Measurements from ENCODE around the gene MAST4. TPM values are rescaled to one million over a fixed set of nuclear protein-coding genes. Genes with fewer than 3 reads are reported as not detected.

The MAST4 gene
- total RNA-seq, 2 experiments from 2014 or later, result 27.7 to 28.8 TPM

DNA sequence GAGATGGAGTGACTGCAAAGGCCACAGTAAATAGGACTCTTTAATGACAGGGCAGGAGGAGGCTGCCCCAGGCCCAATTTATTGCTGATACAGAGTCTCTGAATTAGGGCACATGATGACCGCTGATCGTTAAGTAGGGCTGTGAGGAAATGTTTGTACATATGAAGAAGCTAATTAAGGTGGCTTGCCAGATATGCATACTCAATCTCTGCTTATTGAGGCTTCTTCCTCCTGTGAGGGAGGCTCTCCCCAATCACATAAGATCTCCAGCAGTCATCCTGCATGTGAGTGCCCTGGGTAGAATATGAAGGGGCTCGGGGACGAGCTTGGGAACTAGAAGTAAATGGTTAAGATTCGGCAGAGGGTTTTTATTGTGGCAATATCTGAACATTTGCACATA is 608.6 kb downstream of the MAST4 start:
- Mint-ChIP-seq H3K36me3 (ENCODE audit: low read depth) (peaks cover 2% of the 10 kb centered on the region), H3K9me3 (peaks cover 2% of the 10 kb centered on the region), H3K27ac (peak overlapping the region; percentile 25), H3K4me3 (no peak overlapping the region), H3K4me1 (ENCODE audit: low read depth) (peaks cover 85% of the 10 kb centered on the region), H3K27me3 (ENCODE audit: low read depth) (no peaks in the 10 kb centered on the region)
- CTCF ChIA-PET, result interaction anchor here (20.7 kb wide), 1 partner anchor 42 kb away, joined by 354 read pairs; no protein-coding TSS in a partner anchor
- intact Hi-C loops (cut with micrococcal nuclease), result loop anchor here (5.0 kb wide), 1 partner anchor 653 kb away; no protein-coding TSS in a partner anchor
- no peak for DNase-seq

- H3K27me3 Mint-ChIP-seq (ENCODE audit: low read depth), result no peaks in the 10 kb centered on the region
- DNase-seq, result peak; percentile 31
- peaks cover 1% of the 10 kb centered on the region for H3K36me3 Mint-ChIP-seq (ENCODE audit: low read depth)
- CTCF ChIA-PET, result interaction anchor here (0.7 to 20.7 kb wide), 3 partner anchors 12 to 43 kb away, joined by 3 to 354 read pairs (median 3); no protein-coding TSS in a partner anchor
- peaks cover 2% of the 10 kb centered on the region for H3K9me3 Mint-ChIP-seq
- H3K4me3 Mint-ChIP-seq, result no peak overlapping the region
- intact Hi-C loops (cut with micrococcal nuclease), result loop anchor here (2.0 to 5.0 kb wide), 2 partner anchors 654 to 877 kb away; no protein-coding TSS in a partner anchor
- peaks cover 82% of the 10 kb centered on the region for H3K4me1 Mint-ChIP-seq (ENCODE audit: low read depth)
- H3K27ac Mint-ChIP-seq, result peak overlapping the region; percentile 84
Measured at GRCh38 chr5:67205981-67206380, 609.8 kb downstream of the MAST4 start.

DNA sequence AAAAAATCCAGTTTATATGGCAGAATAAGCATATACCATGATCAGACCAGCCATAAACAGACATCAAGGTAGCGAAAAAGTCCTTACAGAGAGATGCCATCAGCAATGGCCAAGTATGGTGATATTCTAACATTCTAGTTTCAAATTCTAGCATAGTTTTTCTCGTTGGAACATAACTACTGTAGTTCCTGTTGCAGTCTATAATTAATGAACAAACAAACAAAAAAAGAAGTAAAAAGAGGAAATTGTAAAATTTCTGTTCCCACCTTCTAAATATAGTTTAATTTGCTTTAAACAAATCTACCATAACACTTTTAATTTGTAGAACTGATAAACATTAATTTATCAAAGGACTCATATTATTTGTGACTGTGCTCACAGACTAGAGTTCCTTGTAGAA is 610.3 kb downstream of the MAST4 start:
- CTCF ChIA-PET, result interaction anchor here (0.7 to 20.7 kb wide), 5 partner anchors 11 to 392 kb away, joined by 3 to 354 read pairs (median 3); no protein-coding TSS in a partner anchor

GRCh38 chr5:67206929-67207328 is 610.7 kb downstream of the MAST4 start:
- intact Hi-C loops (cut with micrococcal nuclease), result loop anchor here (1.0 to 5.0 kb wide), 10 partner anchors 41 to 1227 kb away; no protein-coding TSS in a partner anchor
- peak overlapping the region; percentile 84 for H3K27ac Mint-ChIP-seq
- peaks cover 1% of the 10 kb centered on the region for H3K36me3 Mint-ChIP-seq (ENCODE audit: low read depth)
- H3K9me3 Mint-ChIP-seq, result no peaks in the 10 kb centered on the region
- peaks cover 73% of the 10 kb centered on the region for H3K4me1 Mint-ChIP-seq (ENCODE audit: low read depth)
- H3K4me3 Mint-ChIP-seq, result peak overlapping the region; percentile 29
- CTCF ChIA-PET, result interaction anchor here (0.7 to 20.7 kb wide), 8 partner anchors 16 to 1044 kb away, joined by 3 to 354 read pairs (median 4); no protein-coding TSS in a partner anchor
- H3K27me3 Mint-ChIP-seq (ENCODE audit: low read depth), result no peaks in the 10 kb centered on the region
- peak; percentile 97 for DNase-seq

More for the DNA sequence above, 610.3 kb downstream of the MAST4 start:
- intact Hi-C loops (cut with micrococcal nuclease), result loop anchor here (2.0 to 5.0 kb wide), 2 partner anchors 654 to 878 kb away; no protein-coding TSS in a partner anchor
- Mint-ChIP-seq H3K9me3 (no peaks in the 10 kb centered on the region), H3K4me1 (ENCODE audit: low read depth) (peaks cover 77% of the 10 kb centered on the region), H3K27me3 (ENCODE audit: low read depth) (no peaks in the 10 kb centered on the region), H3K36me3 (ENCODE audit: low read depth) (peaks cover 1% of the 10 kb centered on the region), H3K4me3 (peak overlapping the region; percentile 29), H3K27ac (peak overlapping the region; percentile 84)
- DNase-seq, result no peak

DNA sequence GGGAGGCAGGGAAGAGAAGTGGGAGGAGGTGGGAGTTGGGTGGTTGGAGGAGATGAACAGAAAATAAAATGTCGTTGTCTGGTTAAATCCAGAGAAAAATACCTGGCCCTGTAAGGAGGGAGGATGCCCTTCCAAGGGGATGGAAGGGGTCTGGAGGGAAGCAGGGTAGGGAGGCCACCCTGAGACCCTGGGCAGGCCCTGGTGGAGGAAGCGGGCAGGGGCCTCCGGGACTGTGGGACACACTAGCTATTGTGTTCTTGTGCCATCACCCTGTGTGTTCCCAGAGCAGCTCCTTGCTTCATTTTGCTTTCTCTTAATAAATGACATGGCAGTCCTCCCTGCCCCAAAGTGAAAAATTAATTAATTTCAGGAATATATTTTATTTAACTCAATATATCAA is 612.2 kb downstream of the MAST4 start:
- peaks cover 1% of the 10 kb centered on the region for H3K36me3 Mint-ChIP-seq (ENCODE audit: low read depth)
- no peak overlapping the region for H3K4me3 Mint-ChIP-seq
- no peaks in the 10 kb centered on the region for H3K27me3 Mint-ChIP-seq (ENCODE audit: low read depth)
- intact Hi-C loops (cut with micrococcal nuclease), result loop anchor here (2.0 to 5.0 kb wide), 2 partner anchors 656 to 1038 kb away; no protein-coding TSS in a partner anchor
- CTCF ChIA-PET, result interaction anchor here (0.7 to 20.7 kb wide), 9 partner anchors 13 to 393 kb away, joined by 3 to 354 read pairs (median 3); no protein-coding TSS in a partner anchor
- H3K27ac Mint-ChIP-seq, result peak overlapping the region; percentile 60
- no peaks in the 10 kb centered on the region for H3K9me3 Mint-ChIP-seq
- H3K4me1 Mint-ChIP-seq (ENCODE audit: low read depth), result peaks cover 60% of the 10 kb centered on the region
- DNase-seq, result no peak

DNA sequence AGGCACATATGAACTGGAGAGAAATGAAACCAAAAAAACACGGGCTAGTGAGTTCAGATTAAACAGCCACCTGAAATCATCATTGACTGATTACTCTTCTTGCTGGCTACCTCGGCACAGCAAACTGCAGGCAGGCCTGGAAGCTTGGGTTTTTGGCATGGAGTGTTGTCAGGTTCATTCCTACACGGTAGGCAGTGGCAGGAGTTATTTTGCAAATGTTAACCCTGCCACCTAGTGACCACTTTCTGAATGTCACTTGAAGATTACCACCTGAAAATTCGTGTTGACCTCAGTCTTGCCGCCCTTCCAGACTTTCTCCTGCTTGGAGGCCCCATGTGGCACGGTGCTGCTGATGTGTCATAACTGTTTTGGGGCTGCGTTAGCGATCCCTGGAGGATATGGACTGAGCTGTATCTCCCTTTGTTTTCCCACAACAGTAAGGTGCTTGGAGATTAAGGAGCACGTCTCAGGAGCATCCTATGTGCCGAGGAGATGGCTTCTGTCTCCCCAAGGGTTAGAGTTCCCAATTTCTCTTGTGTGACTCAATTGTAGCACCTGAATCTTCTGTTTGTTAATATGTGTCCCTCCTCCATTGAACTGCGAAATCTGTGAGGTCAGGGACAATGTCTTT is 613.1 kb downstream of the MAST4 start:
- H3K4me3 Mint-ChIP-seq, result no peak overlapping the region
- DNase-seq, result peak; percentile 79
- peak overlapping the region; percentile 50 for H3K27ac Mint-ChIP-seq
- H3K36me3 Mint-ChIP-seq (ENCODE audit: low read depth), result peaks cover under 1% of the 10 kb centered on the region
- intact Hi-C loops (cut with micrococcal nuclease), result loop anchor here (1.0 to 5.0 kb wide), 5 partner anchors 52 to 1038 kb away; no protein-coding TSS in a partner anchor
- peaks cover 56% of the 10 kb centered on the region for H3K4me1 Mint-ChIP-seq (ENCODE audit: low read depth)
- no peaks in the 10 kb centered on the region for H3K27me3 Mint-ChIP-seq (ENCODE audit: low read depth)
- CTCF ChIA-PET, result interaction anchor here (0.6 to 20.7 kb wide), 9 partner anchors 12 to 394 kb away, joined by 3 to 354 read pairs (median 3); no protein-coding TSS in a partner anchor
- H3K9me3 Mint-ChIP-seq, result no peaks in the 10 kb centered on the region

DNA sequence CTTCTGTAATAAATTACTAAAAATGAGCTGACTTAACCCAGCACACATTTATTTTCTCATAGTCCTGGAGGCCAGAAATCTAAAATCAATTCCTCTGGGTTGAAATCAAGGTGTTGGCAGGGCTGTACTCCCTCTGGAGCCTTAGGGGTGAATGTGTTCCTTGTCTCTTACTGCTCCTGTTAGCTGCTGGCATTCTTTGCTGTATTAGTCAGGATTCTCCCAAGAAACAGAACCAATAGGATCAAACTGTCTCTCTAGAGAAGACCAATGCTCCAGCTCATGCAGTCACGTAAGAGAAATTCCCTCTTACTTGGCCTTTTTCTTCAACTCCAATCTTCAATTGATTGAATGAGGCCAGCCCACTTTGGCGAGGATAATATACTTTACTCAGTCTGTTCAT is 615.7 kb downstream of the MAST4 start:
- CTCF ChIA-PET, result interaction anchor here (0.6 to 20.7 kb wide), 2 partner anchors 17 to 49 kb away, joined by 4 to 354 read pairs; no protein-coding TSS in a partner anchor
- Mint-ChIP-seq H3K4me3 (no peak overlapping the region), H3K36me3 (ENCODE audit: low read depth) (no peaks in the 10 kb centered on the region), H3K27me3 (ENCODE audit: low read depth) (no peaks in the 10 kb centered on the region), H3K9me3 (no peaks in the 10 kb centered on the region), H3K27ac (no peak overlapping the region), H3K4me1 (ENCODE audit: low read depth) (peaks cover 53% of the 10 kb centered on the region)
- intact Hi-C loops (cut with micrococcal nuclease), result no loop called here
- no peak for DNase-seq

DNA sequence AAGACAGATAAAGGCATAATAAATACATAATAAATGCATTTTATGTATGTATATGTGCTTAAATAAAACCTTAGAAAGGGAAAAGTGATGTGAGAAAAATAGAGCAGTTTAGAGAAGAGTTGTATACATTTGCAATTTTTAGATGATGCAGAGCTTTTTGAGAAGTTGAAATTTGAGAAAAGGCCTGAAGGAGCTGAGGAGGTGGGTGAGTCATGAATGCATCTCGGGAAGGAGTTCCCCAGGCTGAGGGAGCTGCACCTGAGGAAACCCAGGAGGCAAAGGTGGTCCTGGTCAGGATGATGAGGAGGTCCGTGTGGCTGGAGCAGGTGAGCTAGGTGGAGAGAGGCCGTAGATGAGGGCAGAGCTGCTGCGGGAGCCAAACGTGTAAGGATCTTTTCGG is 617.8 kb downstream of the MAST4 start:
- H3K9me3 Mint-ChIP-seq, result no peaks in the 10 kb centered on the region
- peaks cover 52% of the 10 kb centered on the region for H3K4me1 Mint-ChIP-seq (ENCODE audit: low read depth)
- H3K27ac Mint-ChIP-seq, result no peak overlapping the region
- CTCF ChIA-PET, result interaction anchor here (1.1 to 20.7 kb wide), 3 partner anchors 33 to 224 kb away, joined by 3 to 354 read pairs (median 7); no protein-coding TSS in a partner anchor
- no peaks in the 10 kb centered on the region for H3K27me3 Mint-ChIP-seq (ENCODE audit: low read depth)
- no peak overlapping the region for H3K4me3 Mint-ChIP-seq
- H3K36me3 Mint-ChIP-seq (ENCODE audit: low read depth), result no peaks in the 10 kb centered on the region
- no peak for DNase-seq
- intact Hi-C loops (cut with micrococcal nuclease), result no loop called here

GRCh38 chr5:67214707-67215447 is 618.7 kb downstream of the MAST4 start:
- peaks cover 49% of the 10 kb centered on the region for H3K4me1 Mint-ChIP-seq (ENCODE audit: low read depth)
- no peak for DNase-seq
- no peaks in the 10 kb centered on the region for H3K27me3 Mint-ChIP-seq (ENCODE audit: low read depth)
- H3K36me3 Mint-ChIP-seq (ENCODE audit: low read depth), result no peaks in the 10 kb centered on the region
- CTCF ChIA-PET, result interaction anchor here (0.6 to 20.7 kb wide), 4 partner anchors 11 to 225 kb away, joined by 3 to 354 read pairs (median 6); no protein-coding TSS in a partner anchor
- intact Hi-C loops (cut with micrococcal nuclease), result no loop called here
- no peak overlapping the region for H3K4me3 Mint-ChIP-seq
- no peaks in the 10 kb centered on the region for H3K9me3 Mint-ChIP-seq
- H3K27ac Mint-ChIP-seq, result peak overlapping the region; percentile 15

DNA sequence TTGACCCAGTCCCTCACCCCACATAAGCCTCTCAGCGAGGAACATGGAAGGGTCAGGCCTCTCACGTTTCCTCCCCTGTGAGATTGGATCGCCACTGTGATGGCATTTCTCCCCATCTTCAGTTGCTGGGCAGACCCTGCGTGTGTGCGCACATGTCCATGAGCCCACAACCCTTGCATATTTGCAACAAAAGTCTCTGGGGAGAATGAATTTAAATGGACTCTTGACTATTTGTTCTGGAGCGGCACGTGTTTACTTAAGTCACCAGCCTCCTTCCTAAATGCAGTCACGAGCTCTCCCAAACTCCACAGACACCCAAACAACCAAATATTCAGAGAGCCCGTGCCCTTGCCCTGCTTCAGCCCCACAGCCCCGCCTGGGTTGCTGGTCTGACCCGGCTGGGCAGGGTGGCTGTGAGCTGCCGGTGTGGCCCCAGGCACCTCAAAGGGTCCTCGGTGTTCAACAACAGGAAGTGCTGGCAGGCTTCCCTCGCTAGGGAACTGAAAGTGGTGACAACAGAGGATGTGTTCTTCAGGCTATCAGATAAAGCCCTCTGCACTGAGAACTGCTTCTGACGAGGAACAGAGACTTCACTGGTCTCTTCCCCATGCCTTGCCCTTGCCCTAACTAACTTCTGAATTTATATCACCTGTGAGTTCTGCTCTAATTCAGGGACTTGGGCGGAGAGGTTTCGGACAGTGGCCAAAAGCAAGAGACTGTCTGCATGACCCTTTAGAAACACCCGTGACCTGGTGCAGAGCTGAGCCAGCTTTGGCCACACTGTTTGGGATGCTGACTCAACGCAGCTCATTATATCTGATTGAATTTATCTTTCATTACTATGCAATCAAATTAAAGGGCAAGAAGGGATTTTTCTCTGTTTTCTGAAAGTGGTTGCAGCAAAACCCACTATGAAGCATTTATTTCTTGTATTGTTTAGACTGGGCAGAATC is 619.6 kb downstream of the MAST4 start:
- Mint-ChIP-seq H3K36me3 (ENCODE audit: low read depth) (no peaks in the 10 kb centered on the region), H3K27ac (peak overlapping the region; percentile 68), H3K4me3 (peak overlapping the region; percentile 54), H3K27me3 (ENCODE audit: low read depth) (no peaks in the 10 kb centered on the region), H3K4me1 (ENCODE audit: low read depth) (peaks cover 51% of the 10 kb centered on the region), H3K9me3 (no peaks in the 10 kb centered on the region)
- DNase-seq, result peak; percentile 82
- CTCF ChIA-PET, result interaction anchor here (0.6 to 20.7 kb wide), 2 partner anchors 12 to 53 kb away, joined by 4 to 354 read pairs; no protein-coding TSS in a partner anchor
- intact Hi-C loops (cut with micrococcal nuclease), result no loop called here

GRCh38 chr5:67216564-67216963 is 620.4 kb downstream of the MAST4 start:
- intact Hi-C loops (cut with micrococcal nuclease), result no loop called here
- no peaks in the 10 kb centered on the region for H3K9me3 Mint-ChIP-seq
- no peaks in the 10 kb centered on the region for H3K36me3 Mint-ChIP-seq (ENCODE audit: low read depth)
- peak overlapping the region; percentile 68 for H3K27ac Mint-ChIP-seq
- CTCF ChIA-PET, result interaction anchor here (20.7 kb wide), 1 partner anchor 54 kb away, joined by 354 read pairs; no protein-coding TSS in a partner anchor
- peaks cover 56% of the 10 kb centered on the region for H3K4me1 Mint-ChIP-seq (ENCODE audit: low read depth)
- no peak for DNase-seq
- H3K27me3 Mint-ChIP-seq (ENCODE audit: low read depth), result no peaks in the 10 kb centered on the region
- H3K4me3 Mint-ChIP-seq, result peak overlapping the region; percentile 54

All from activated naive CD4-positive, alpha-beta T cell treated with anti-CD3 and anti-CD28 coated beads for 36 hours (primary cell).